Upper lobe of left lung (tissue), 6 donors: ENCODE measurements around the gene TNS1. TPM values are rescaled to one million over a fixed set of nuclear protein-coding genes. Genes with fewer than 3 reads are reported as not detected.

ENCODE experiments used
- ATAC-seq, 2 donors: fragments of 200-7000 bp; cut with Tn5 transposase; one replicate each; pipeline ENCODE4 v1.9.1; 2022; ENCODE audit warnings: mild to moderate bottlenecking in 2 of 2, moderate library complexity in 2 of 2; ENCODE audit not compliant: low FRiP score in 2 of 2
- DNase-seq, 2 donors: peaks; one replicate each; pipeline ENCODE4 v3.0.0-alpha.2; 2019 to 2020
- H3K27ac ChIP-seq, 4 donors: fragments of 200-600 bp; sonication (generic); one replicate each; pipeline ENCODE4 v1.5.1; 2016 to 2019
- H3K27me3 ChIP-seq, 4 donors: fragments of 200-600 bp; sonication (generic); one replicate each; pipeline ENCODE4 v1.5.1; 2017 to 2019
- H3K36me3 ChIP-seq, 4 donors: fragments of 200-600 bp; sonication (generic); one replicate each; pipeline ENCODE4 v1.5.1; 2016 to 2019
- H3K4me1 ChIP-seq, 4 donors: fragments of 200-600 bp; sonication (generic); one replicate each; pipeline ENCODE4 v1.5.1; 2018 to 2019
- H3K4me3 ChIP-seq, 4 donors: fragments of 200-600 bp; sonication (generic); one replicate each; pipeline ENCODE4 v1.5.1; 2017 to 2019; ENCODE audit warnings: mild to moderate bottlenecking in 2 of 4, moderate library complexity in 1 of 4
- H3K9me3 ChIP-seq, 4 donors: fragments of 200-600 bp; sonication (generic); one replicate each; pipeline ENCODE4 v1.5.1; 2018 to 2019
- CTCF ChIP-seq, 6 experiments: fragments of 450-650 bp in 4 of 6; fragments of 200-600 bp in 2 of 6; sonication (generic) in 2 of 6; IDR thresholded peaks; one replicate each; pipeline ENCODE4 v1.5.1; 2016 to 2019; ENCODE audit warnings: antibody characterized with exemption in 6 of 6
- EP300 ChIP-seq, 4 donors: sonication (generic); formaldehyde crosslinking; IDR thresholded peaks; one replicate each; pipeline ENCODE4 v1.5.1; 2017; ENCODE audit warnings: antibody characterized with exemption in 4 of 4, control low read depth in 2 of 4
- POLR2A ChIP-seq, 4 donors: fragments of 450-650 bp; IDR thresholded peaks; one replicate each; pipeline ENCODE4 v1.5.1; 2016 to 2017; ENCODE audit warnings: antibody characterized with exemption in 4 of 4, mild to moderate bottlenecking in 2 of 4
- POLR2AphosphoS5 ChIP-seq, 2 donors: sonication (generic); formaldehyde crosslinking; IDR thresholded peaks; one replicate each; pipeline ENCODE4 v1.5.1; 2017; ENCODE audit warnings: antibody characterized with exemption in 2 of 2
- WGBS, 2 donors: methylation state at CpG; one replicate each; pipeline ENCODE4 v1.1.5; 2017 to 2018; 5-methylcytosine and 5-hydroxymethylcytosine counted together
- total RNA-seq, 6 donors: library from RNA; depleted of rRNA in 4 of 6; stranded (reverse); fragments of >200 nt in 4 of 6; gene quantifications; one replicate each; pipeline versions ENCODE4 v1.1.0 to v1.2.1, GENCODE V29; 2016 to 2021
- donor health status: DM: no; HTN: no; CAD: no; lungs with moderate emphysema.
- donor health status: DM: no; HTN: yes; CAD: no; lungs with severe emphysema.

The TNS1 gene
- total RNA-seq, 6 donors from 2014 or later: 325 to 1,095 (median 550) TPM

- 71 to 75% methylated on average over 2 of the region's 2 CpGs for WGBS, 2 donors
- Histone ChIP-seq H3K27ac (no peak overlapping the region), H3K27me3 (no peaks in the 10 kb centered on the region), H3K9me3 (no peaks in the 10 kb centered on the region), H3K36me3 (peaks cover 43 to 99% (median 85%) of the 10 kb centered on the region in 4 donors), H3K4me1 (peaks cover 0 to 8% (median 4%) of the 10 kb centered on the region in 4 donors), H3K4me3 (no peak overlapping the region)
- TF ChIP-seq POLR2AphosphoS5 (IDR thresholded peaks at IDR 0.05) (no peak), POLR2A (IDR thresholded peaks at IDR 0.05) (no peak), CTCF (IDR thresholded peaks at IDR 0.05) (peak in 2 of 6 experiments; percentile 15 to 30), EP300 (IDR thresholded peaks at IDR 0.05) (no peak)
- DNase-seq (no peak), ATAC-seq (no peak)
These were observed 130.5 kb downstream of the TNS1 start for GRCh38 chr2:217872319-217872718.

GRCh38 chr2:217870528-217871011 is 132.2 kb downstream of the TNS1 start:
- Histone ChIP-seq H3K9me3 (no peaks in the 10 kb centered on the region), H3K27ac (peak overlapping the region; percentile 8 to 50 (median 34)), H3K4me1 (peaks cover 0 to under 1% (median 0%) of the 10 kb centered on the region in 4 donors), H3K27me3 (no peaks in the 10 kb centered on the region), H3K4me3 (no peak overlapping the region), H3K36me3 (peaks cover 49 to 99% (median 85%) of the 10 kb centered on the region in 4 donors)
- 85 to 89% methylated on average over 9 to 13 of the region's 13 CpGs for WGBS, 2 donors
- no peak for TF ChIP-seq CTCF (IDR thresholded peaks at IDR 0.05)
- no peak for DNase-seq
- no peak for ATAC-seq

GRCh38 chr2:217868911-217869334 is 133.9 kb downstream of the TNS1 start:
- Histone ChIP-seq H3K27ac (peak overlapping the region in 1 of 4 donors; percentile 50), H3K36me3 (peaks cover 61 to 99% (median 86%) of the 10 kb centered on the region in 4 donors), H3K27me3 (no peaks in the 10 kb centered on the region), H3K9me3 (no peaks in the 10 kb centered on the region), H3K4me3 (no peak overlapping the region), H3K4me1 (peaks cover 0 to 7% (median 6%) of the 10 kb centered on the region in 4 donors)
- TF ChIP-seq EP300 (IDR thresholded peaks at IDR 0.05): no peak
- no peak for TF ChIP-seq CTCF (IDR thresholded peaks at IDR 0.05)
- no peak for TF ChIP-seq POLR2A (IDR thresholded peaks at IDR 0.05)
- TF ChIP-seq POLR2AphosphoS5 (IDR thresholded peaks at IDR 0.05): no peak
- ATAC-seq (peak in 1 of 2 donors; percentile 62), DNase-seq (no peak)
- WGBS, 2 donors: 87 to 90% methylated on average over 3 of the region's 3 CpGs

- Histone ChIP-seq H3K27ac (peak overlapping the region in 1 of 4 donors; percentile 50), H3K4me1 (peaks cover 0 to 12% (median 8%) of the 10 kb centered on the region in 4 donors), H3K36me3 (peaks cover 61 to 99% (median 85%) of the 10 kb centered on the region in 4 donors), H3K4me3 (no peak overlapping the region), H3K27me3 (no peaks in the 10 kb centered on the region), H3K9me3 (no peaks in the 10 kb centered on the region)
- no peak for DNase-seq
- no peak for ATAC-seq
- WGBS, 2 donors: 75 to 79% methylated on average over 5 of the region's 5 CpGs
- TF ChIP-seq CTCF (IDR thresholded peaks at IDR 0.05) (no peak), POLR2A (IDR thresholded peaks at IDR 0.05) (no peak), EP300 (IDR thresholded peaks at IDR 0.05) (no peak)
These were observed 134.4 kb downstream of the TNS1 start for GRCh38 chr2:217868265-217868892.

GRCh38 chr2:217866457-217866856 is 136.3 kb downstream of the TNS1 start:
- peaks cover 8 to 17% (median 11%) of the 10 kb centered on the region in 4 donors for H3K4me1 ChIP-seq
- no peak for ATAC-seq
- H3K27me3 ChIP-seq: no peaks in the 10 kb centered on the region
- DNase-seq: no peak
- no peak for TF ChIP-seq CTCF (IDR thresholded peaks at IDR 0.05)
- TF ChIP-seq EP300 (IDR thresholded peaks at IDR 0.05): no peak
- no peak for TF ChIP-seq POLR2AphosphoS5 (IDR thresholded peaks at IDR 0.05)
- TF ChIP-seq POLR2A (IDR thresholded peaks at IDR 0.05): no peak
- WGBS, 2 donors: 82% methylated on average over 3 of the region's 3 CpGs; no CpG with 5 or more reads in 1 of the 2 donors
- H3K4me3 ChIP-seq: no peak overlapping the region
- H3K9me3 ChIP-seq: no peaks in the 10 kb centered on the region
- peaks cover 58 to 99% (median 82%) of the 10 kb centered on the region in 4 donors for H3K36me3 ChIP-seq
- H3K27ac ChIP-seq: peak overlapping the region in 2 of 4 donors; percentile 15 to 27
